HepG2 (cell line): ENCODE measurements around the gene SLC22A15. TPM values are rescaled to one million over a fixed set of nuclear protein-coding genes. Genes with fewer than 3 reads are reported as not detected.
A peak's percentile ranks its signal among the peaks of the same experiment; 100 is the strongest.

ENCODE experiments used
- FOSL2 ChIP-seq: sonication (generic); formaldehyde crosslinking; IDR thresholded peaks from 2 replicates; pipeline ENCODE4 v1.4.0; 2020; ENCODE audit warnings: missing genetic modification reagents
- FOXA3 ChIP-seq: IDR thresholded peaks from 2 replicates; pipeline ENCODE4 v1.6.1; 2016; ENCODE audit warnings: missing genetic modification reagents, missing compliant biosample characterization
- NCOA2 ChIP-seq: sonication (generic); formaldehyde crosslinking; IDR thresholded peaks from 2 replicates; pipeline ENCODE4 v1.8.0; 2022; ENCODE audit warnings: inconsistent platforms
- NONO ChIP-seq, 2 experiments: fragments of 450-650 bp in 1 of 2; sonication (generic) in 1 of 2; formaldehyde crosslinking in 1 of 2; IDR thresholded peaks in 1 of 2; conservative IDR thresholded peaks in 1 of 2; 2 replicates each; pipeline versions ENCODE4 v1.6.1 to v1.8.0; 2017 to 2022; ENCODE audit warnings: mild to moderate bottlenecking in 1 of 2, missing genetic modification reagents in 1 of 2, moderate library complexity in 1 of 2
- NR2F6 ChIP-seq, 2 experiments: IDR thresholded peaks; 2 replicates each; pipeline ENCODE4 v1.6.1; 2016; ENCODE audit warnings: antibody characterized with exemption in 1 of 2, mild to moderate bottlenecking in 1 of 2
- RARA ChIP-seq: IDR thresholded peaks from 2 replicates; pipeline ENCODE4 v1.6.1; 2016; ENCODE audit warnings: missing genetic modification reagents, missing compliant biosample characterization
- REPIN1 ChIP-seq: sonication (generic); formaldehyde crosslinking; IDR thresholded peaks from 2 replicates; pipeline ENCODE4 v1.8.0; 2022; ENCODE audit warnings: missing genetic modification reagents, low read depth, mild to moderate bottlenecking, borderline replicate concordance
- SMC3 ChIP-seq: IDR thresholded peaks from 2 replicates; pipeline ENCODE4 v1.6.1; 2011; ENCODE audit warnings: low read length, improper control_type of control experiment
- YEATS4 ChIP-seq: sonication (generic); formaldehyde crosslinking; IDR thresholded peaks from 2 replicates; pipeline ENCODE4 v1.4.0; 2020; ENCODE audit warnings: missing genetic modification reagents, borderline replicate concordance
- ZKSCAN8 ChIP-seq: IDR thresholded peaks from 2 replicates; pipeline ENCODE4 v1.6.1; 2016; ENCODE audit warnings: borderline replicate concordance, missing genetic modification reagents, missing compliant biosample characterization
- ZNF331 ChIP-seq: sonication (generic); formaldehyde crosslinking; IDR thresholded peaks from 2 replicates; pipeline ENCODE4 v1.4.0; 2020; ENCODE audit warnings: missing genetic modification reagents
- ZNF7 ChIP-seq: IDR thresholded peaks from 2 replicates; pipeline ENCODE4 v1.6.1; 2016; ENCODE audit warnings: missing biosample characterization, missing genetic modification reagents
- polyA plus RNA-seq, 8 experiments: library from polyadenylated mRNA; depleted of rRNA in 3 of 8; stranded (reverse) in 7 of 8; unstranded in 1 of 8; fragments of >200 nt; fragmentation: Illumina TruSeq in 4 of 8; extraction: Trizol in 4 of 8; gene quantifications; 2 replicates each; pipeline versions ENCODE4 v1.2.1 to v1.2.3, GENCODE V29; 2011 to 2016; ENCODE audit warnings: low read depth in 4 of 8, missing spikeins in 1 of 8, mixed read lengths in 1 of 8; ENCODE audit not compliant: insufficient read depth in 1 of 8
- total RNA-seq, 5 experiments: library from RNA; depleted of rRNA; stranded (reverse); fragments of >200 nt; fragmentation: Illumina TruSeq; extraction: Trizol; gene quantifications; 2 replicates each; pipeline ENCODE4 v1.2.3, GENCODE V29; 2016; ENCODE audit warnings: low read depth in 1 of 5
- TF ChIP-seq, protein P1 (sequence below): sonication (generic); formaldehyde crosslinking; IDR thresholded peaks from 2 replicates; pipeline ENCODE4 v1.4.0; 2020; ENCODE audit warnings: mild to moderate bottlenecking, missing genetic modification reagents
- TF ChIP-seq, protein P2 (sequence below): sonication (generic); formaldehyde crosslinking; IDR thresholded peaks from 2 replicates; pipeline ENCODE4 v1.4.0; 2020; ENCODE audit warnings: missing genetic modification reagents, borderline replicate concordance
- TF ChIP-seq, protein P3 (sequence below): sonication (generic); formaldehyde crosslinking; IDR thresholded peaks from 2 replicates; pipeline ENCODE4 v1.4.0; 2020; ENCODE audit warnings: mild to moderate bottlenecking, missing genetic modification reagents
- TF ChIP-seq, protein P4 (sequence below): IDR thresholded peaks from 2 replicates; pipeline ENCODE4 v1.4.0; 2020; ENCODE audit warnings: mild to moderate bottlenecking, missing genetic modification reagents
- TF ChIP-seq, protein P5 (sequence below): sonication (generic); IDR thresholded peaks from 2 replicates; pipeline ENCODE4 v1.6.1; 2016; ENCODE audit warnings: low read depth, borderline replicate concordance

The SLC22A15 gene
- total and polyA plus RNA-seq, 2 of the 13 experiments (the other 11 are each of a cell fraction or from before 2014, with no cell fraction given), result 0.24 to 1.7 TPM

DNA sequence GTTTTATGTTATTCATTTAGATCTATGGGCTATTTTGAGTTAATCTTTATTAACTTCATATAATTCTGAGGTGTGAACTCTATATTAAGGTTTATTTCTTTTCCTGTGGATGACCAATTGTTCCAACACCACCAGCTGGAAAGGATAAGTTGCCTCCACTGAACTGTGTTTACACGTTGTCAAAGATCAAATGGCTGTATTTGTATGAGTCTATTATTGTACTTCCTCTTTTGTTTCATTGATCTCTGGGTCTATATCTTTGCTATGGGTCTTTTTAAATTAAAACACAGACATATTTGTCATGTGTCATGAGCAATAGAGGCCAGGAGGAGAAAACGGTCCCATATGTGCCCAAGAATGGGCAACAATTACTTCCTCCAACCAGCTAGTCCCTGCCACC, 129.7 kb downstream of the SLC22A15 start (continued):
- TF ChIP-seq, protein P1, sequence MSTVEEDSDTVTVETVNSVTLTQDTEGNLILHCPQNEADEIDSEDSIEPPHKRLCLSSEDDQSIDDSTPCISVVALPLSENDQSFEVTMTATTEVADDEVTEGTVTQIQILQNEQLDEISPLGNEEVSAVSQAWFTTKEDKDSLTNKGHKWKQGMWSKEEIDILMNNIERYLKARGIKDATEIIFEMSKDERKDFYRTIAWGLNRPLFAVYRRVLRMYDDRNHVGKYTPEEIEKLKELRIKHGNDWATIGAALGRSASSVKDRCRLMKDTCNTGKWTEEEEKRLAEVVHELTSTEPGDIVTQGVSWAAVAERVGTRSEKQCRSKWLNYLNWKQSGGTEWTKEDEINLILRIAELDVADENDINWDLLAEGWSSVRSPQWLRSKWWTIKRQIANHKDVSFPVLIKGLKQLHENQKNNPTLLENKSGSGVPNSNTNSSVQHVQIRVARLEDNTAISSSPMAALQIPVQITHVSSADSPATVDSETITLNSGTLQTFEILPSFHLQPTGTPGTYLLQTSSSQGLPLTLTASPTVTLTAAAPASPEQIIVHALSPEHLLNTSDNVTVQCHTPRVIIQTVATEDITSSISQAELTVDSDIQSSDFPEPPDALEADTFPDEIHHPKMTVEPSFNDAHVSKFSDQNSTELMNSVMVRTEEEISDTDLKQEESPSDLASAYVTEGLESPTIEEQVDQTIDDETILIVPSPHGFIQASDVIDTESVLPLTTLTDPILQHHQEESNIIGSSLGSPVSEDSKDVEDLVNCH (CRISPR knock-in tag), result no peak
- TF ChIP-seq RARA (CRISPR knock-in tag) (peak; percentile 22; the same call in 1 of the 2 replicates), FOXA3 (CRISPR knock-in tag) (peak; percentile 54), YEATS4 (no peak), NR2F6 (IDR thresholded peaks at IDR 0.05) (peak; percentile 15; the same call in 1 of the 2 replicates), NR2F6 (CRISPR knock-in tag; IDR thresholded peaks at IDR 0.05) (no peak), FOSL2 (CRISPR knock-in tag) (0 out of 2 replicates have a peak, but pooled peaks have one; percentile 9), NCOA2 (CRISPR knock-in tag) (no peak), SMC3 (no peak), ZNF7 (CRISPR knock-in tag) (no peak), REPIN1 (no peak), ZNF331 (no peak), NONO (IDR thresholded peaks at IDR 0.05) (no peak), NONO (CRISPR knock-in tag; conservative IDR thresholded peaks at IDR 0.05) (no peak), ZKSCAN8 (no peak)
- TF ChIP-seq, protein P2, sequence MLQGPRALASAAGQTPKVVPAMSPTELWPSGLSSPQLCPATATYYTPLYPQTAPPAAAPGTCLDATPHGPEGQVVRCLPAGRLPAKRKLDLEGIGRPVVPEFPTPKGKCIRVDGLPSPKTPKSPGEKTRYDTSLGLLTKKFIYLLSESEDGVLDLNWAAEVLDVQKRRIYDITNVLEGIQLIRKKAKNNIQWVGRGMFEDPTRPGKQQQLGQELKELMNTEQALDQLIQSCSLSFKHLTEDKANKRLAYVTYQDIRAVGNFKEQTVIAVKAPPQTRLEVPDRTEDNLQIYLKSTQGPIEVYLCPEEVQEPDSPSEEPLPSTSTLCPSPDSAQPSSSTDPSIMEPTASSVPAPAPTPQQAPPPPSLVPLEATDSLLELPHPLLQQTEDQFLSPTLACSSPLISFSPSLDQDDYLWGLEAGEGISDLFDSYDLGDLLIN (CRISPR knock-in tag), result no peak
- TF ChIP-seq, protein P3, sequence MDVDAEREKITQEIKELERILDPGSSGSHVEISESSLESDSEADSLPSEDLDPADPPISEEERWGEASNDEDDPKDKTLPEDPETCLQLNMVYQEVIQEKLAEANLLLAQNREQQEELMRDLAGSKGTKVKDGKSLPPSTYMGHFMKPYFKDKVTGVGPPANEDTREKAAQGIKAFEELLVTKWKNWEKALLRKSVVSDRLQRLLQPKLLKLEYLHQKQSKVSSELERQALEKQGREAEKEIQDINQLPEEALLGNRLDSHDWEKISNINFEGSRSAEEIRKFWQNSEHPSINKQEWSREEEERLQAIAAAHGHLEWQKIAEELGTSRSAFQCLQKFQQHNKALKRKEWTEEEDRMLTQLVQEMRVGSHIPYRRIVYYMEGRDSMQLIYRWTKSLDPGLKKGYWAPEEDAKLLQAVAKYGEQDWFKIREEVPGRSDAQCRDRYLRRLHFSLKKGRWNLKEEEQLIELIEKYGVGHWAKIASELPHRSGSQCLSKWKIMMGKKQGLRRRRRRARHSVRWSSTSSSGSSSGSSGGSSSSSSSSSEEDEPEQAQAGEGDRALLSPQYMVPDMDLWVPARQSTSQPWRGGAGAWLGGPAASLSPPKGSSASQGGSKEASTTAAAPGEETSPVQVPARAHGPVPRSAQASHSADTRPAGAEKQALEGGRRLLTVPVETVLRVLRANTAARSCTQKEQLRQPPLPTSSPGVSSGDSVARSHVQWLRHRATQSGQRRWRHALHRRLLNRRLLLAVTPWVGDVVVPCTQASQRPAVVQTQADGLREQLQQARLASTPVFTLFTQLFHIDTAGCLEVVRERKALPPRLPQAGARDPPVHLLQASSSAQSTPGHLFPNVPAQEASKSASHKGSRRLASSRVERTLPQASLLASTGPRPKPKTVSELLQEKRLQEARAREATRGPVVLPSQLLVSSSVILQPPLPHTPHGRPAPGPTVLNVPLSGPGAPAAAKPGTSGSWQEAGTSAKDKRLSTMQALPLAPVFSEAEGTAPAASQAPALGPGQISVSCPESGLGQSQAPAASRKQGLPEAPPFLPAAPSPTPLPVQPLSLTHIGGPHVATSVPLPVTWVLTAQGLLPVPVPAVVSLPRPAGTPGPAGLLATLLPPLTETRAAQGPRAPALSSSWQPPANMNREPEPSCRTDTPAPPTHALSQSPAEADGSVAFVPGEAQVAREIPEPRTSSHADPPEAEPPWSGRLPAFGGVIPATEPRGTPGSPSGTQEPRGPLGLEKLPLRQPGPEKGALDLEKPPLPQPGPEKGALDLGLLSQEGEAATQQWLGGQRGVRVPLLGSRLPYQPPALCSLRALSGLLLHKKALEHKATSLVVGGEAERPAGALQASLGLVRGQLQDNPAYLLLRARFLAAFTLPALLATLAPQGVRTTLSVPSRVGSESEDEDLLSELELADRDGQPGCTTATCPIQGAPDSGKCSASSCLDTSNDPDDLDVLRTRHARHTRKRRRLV (CRISPR knock-in tag), result no peak
- TF ChIP-seq, protein P4, sequence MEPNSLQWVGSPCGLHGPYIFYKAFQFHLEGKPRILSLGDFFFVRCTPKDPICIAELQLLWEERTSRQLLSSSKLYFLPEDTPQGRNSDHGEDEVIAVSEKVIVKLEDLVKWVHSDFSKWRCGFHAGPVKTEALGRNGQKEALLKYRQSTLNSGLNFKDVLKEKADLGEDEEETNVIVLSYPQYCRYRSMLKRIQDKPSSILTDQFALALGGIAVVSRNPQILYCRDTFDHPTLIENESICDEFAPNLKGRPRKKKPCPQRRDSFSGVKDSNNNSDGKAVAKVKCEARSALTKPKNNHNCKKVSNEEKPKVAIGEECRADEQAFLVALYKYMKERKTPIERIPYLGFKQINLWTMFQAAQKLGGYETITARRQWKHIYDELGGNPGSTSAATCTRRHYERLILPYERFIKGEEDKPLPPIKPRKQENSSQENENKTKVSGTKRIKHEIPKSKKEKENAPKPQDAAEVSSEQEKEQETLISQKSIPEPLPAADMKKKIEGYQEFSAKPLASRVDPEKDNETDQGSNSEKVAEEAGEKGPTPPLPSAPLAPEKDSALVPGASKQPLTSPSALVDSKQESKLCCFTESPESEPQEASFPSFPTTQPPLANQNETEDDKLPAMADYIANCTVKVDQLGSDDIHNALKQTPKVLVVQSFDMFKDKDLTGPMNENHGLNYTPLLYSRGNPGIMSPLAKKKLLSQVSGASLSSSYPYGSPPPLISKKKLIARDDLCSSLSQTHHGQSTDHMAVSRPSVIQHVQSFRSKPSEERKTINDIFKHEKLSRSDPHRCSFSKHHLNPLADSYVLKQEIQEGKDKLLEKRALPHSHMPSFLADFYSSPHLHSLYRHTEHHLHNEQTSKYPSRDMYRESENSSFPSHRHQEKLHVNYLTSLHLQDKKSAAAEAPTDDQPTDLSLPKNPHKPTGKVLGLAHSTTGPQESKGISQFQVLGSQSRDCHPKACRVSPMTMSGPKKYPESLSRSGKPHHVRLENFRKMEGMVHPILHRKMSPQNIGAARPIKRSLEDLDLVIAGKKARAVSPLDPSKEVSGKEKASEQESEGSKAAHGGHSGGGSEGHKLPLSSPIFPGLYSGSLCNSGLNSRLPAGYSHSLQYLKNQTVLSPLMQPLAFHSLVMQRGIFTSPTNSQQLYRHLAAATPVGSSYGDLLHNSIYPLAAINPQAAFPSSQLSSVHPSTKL (CRISPR knock-in tag), result peak; percentile 43; the same call in 1 of the 2 replicates
- TF ChIP-seq, protein P5, sequence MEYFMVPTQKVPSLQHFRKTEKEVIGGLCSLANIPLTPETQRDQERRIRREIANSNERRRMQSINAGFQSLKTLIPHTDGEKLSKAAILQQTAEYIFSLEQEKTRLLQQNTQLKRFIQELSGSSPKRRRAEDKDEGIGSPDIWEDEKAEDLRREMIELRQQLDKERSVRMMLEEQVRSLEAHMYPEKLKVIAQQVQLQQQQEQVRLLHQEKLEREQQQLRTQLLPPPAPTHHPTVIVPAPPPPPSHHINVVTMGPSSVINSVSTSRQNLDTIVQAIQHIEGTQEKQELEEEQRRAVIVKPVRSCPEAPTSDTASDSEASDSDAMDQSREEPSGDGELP, result peak; percentile 85
